ENCODE results near the gene FOXN3.

FOXN3 gene

GRCh38 chr14:89244720-89245119 is 172.3 kb downstream of the FOXN3 start:
- DNase-seq, result no peak

DNA sequence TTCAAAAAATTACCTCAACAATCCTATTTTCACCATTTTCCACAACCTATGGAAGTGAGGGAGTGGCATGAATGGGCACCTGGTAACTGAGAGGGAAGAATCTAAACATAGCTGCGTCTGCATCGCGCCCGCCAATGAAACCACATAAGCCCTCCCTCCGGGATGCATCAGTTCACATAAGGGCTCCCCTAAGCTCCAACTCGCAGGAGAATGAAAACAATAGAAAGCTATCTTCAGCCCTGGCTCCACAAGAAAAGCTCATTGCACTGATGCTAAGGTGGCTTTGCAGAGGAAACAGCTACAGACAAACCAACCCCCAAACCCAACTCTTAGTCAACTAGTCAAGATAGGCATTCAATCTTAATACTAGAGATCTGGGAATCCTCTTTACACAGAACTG is 173.3 kb downstream of the FOXN3 start:
- no peak for DNase-seq

DNA sequence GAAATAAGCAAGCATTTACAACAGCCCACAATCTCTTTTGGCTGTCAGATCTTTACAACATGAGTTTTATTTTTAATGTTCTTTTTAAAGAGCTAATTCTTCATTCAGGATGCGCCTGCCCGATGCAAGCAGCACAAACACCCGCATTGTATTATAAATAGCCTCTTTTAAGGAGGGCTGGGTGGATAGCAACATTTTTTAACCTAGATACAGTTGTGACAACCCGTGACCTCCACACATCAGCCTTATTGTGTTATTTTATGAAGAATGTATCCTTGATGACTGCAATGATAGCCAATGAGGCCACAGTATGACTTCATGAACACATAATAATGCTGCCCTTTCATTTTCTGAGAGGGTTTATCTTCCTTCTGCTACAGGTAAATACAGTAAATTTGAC is 173.7 kb downstream of the FOXN3 start:
- no peak for DNase-seq

- DNase-seq, result no peak
Measured at GRCh38 chr14:89242652-89243279, 174.3 kb downstream of the FOXN3 start.

DNA sequence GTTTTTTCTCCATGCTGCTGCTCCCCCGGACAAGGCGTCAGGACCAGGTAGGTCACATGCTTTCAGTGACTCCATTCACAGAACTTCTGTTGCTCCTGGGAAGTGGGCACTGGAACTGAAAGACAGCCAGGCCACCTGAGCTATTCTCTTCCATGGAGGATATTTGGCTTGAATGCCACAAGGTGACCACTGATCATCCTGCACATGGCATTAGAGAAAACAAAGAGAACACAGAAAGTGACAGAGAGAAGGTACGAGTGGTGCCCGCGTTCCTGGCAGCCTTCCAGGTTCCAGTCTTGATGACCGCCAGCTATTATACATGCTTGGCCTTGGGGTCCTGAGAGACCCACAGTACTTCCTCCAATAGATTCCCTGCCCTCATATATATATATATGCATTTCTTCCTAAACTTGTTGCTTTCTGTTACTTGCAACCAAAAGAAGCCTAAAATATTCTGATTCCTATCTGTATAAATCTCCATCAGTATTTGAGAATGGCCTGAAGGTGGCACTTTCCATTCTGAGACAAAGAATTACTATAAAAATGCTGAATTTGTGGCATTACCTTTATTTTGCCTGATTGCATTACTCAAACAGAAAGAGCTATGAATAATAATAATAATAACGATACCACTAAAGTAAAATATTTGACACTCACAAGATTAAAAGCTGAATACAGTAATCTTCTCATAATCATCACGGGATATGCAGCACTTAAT is 174.9 kb downstream of the FOXN3 start:
- no peak for DNase-seq

GRCh38 chr14:89241257-89241656 is 175.8 kb downstream of the FOXN3 start:
- no peak for DNase-seq

DNA sequence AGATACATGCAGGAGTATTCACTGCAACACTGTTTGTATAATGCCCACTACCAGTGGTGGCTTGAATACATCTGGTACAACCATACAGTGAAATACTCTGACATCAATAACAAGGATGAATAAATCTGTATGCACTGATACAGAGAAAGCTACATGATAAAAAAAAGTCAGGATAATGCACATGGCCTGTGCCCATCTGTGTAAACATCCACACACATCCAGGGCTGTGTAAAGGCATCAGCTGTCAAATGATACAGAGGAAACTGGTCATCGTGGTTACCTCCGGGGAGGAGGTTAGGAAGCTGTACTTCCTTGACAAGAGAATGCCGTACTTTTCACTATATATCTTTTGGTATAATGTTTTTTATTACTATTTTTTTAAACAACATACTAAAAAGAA is 176.6 kb downstream of the FOXN3 start:
- DNase-seq, result no peak

- DNase-seq, result no peak
Measured at GRCh38 chr14:89239023-89239422, 178.0 kb downstream of the FOXN3 start.

DNA sequence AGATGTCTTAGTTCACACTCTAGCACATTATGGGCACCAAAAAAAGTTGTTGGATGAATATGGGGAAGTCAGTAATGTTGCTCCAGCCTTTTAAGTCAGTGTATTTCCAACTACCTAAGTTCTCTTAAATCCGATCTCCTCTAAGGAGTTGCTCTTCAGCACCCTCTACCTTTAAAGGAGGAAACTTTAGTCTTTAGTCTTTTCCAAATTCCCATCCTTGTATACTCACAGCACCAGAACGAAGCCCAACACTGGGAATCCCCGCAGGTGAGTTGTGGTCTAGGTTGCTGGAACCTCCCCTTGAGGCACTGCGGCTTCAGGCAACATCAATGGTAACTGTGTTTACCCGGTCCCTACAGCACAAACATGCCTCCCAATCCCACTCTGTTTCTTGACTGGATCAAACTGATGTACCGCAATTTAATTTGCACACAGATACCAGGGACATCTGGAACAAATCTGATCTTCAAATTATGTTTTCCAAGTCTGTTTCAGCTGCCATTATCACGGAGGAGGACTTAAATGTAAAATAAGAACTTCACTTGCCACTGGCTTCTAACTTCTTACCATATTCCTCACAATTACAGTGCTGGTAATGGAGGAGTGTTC is 179.0 kb downstream of the FOXN3 start:
- no peak for DNase-seq

GRCh38 chr14:89236851-89237250 is 180.2 kb downstream of the FOXN3 start:
- DNase-seq, result no peak

DNA sequence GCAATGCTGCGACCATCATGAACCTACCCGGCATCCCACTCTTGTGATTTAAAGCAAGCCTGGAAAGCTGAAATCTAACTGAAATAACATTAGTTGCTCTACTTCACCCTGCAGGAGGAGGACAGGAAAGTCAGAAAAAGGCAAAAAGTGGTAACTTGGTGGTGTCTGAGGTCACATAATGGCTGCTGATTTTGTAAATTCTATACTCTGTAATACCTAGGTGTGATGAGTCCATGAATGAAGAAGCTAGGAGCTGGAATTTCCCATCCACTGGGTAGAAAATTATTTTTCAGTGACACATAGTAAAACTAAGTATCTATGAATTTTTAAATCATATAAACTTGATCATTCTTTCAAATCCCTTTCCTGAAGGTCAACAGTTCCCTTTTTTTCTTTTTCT is 183.8 kb downstream of the FOXN3 start:
- no peak for DNase-seq

DNA sequence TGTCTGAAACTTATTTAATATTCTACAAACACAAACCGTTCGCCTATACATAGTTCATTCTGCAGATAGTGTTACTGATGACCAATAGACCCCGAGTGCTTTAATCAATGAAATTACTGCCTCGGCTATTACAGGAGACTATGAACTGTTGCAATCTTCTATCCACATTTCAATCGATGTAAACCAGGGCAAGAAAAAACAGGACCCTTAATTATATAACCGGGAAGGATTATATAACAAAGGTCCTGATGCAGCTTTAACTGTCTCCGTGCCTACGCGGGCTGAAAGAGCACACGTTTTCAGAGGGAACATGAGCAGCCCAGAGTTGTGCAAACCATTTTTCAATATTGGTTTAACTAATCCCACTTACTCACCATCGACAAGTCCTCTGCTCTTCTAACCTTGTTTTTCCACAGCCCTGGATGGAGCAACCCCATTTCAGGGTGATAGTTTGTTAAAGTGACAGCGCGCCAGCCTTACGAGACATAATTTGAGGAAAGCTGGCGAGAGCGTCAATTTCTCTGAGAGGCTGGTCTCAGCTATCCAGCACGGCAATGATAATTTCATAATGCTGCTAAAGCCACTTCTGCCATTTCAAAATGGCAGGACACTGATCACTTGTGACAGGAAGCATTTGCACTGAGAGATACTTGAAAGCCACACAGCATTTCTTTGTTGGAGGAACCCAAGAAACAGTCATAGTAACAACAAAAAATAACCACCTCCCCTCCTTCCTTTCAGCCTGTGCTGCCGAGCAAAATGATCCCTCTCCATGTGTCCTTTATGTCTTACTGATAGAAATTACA is 184.6 kb downstream of the FOXN3 start:
- DNase-seq, result no peak

GRCh38 chr14:89231426-89232113 is 185.5 kb downstream of the FOXN3 start:
- no peak for DNase-seq

DNA sequence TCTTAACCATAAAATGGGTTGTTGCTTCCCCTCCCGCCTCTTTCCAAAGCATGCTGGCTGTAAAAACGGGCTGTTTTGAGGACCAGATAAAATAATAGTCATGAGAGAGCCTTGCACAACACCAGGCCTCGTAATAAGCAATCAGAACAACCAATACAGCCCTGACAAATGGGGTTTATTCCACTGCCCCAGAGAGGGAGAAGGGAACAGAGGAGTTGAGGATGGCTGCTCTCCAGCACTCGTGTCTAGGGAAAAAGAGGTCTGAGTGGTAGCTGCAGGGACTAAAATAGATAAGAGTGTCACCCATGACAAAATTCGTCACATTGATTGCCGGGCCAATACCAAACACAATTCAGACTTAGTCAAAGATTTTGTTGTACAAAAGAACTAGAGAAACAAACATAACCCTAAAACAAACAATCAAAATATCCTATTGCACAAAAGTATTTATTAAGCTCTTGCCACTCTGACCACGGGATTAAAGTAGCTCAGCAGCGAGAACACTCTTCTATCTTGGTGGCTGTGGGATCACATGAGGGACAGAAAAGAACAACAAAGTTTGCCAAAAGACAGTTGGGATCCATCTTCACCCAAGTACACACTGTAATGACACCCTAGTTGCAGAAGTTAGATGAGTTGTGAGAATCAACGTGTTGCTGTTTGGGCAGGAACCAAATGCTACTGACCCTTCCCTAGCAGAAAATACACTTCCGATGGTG is 188.0 kb downstream of the FOXN3 start:
- DNase-seq, result no peak

GRCh38 chr14:89227496-89227836 is 189.6 kb downstream of the FOXN3 start:
- DNase-seq, result no peak

GRCh38 chr14:89226801-89227495 is 190.1 kb downstream of the FOXN3 start:
- no peak for DNase-seq

- DNase-seq, result no peak
Measured at GRCh38 chr14:89225607-89226006, 191.4 kb downstream of the FOXN3 start.

DNA sequence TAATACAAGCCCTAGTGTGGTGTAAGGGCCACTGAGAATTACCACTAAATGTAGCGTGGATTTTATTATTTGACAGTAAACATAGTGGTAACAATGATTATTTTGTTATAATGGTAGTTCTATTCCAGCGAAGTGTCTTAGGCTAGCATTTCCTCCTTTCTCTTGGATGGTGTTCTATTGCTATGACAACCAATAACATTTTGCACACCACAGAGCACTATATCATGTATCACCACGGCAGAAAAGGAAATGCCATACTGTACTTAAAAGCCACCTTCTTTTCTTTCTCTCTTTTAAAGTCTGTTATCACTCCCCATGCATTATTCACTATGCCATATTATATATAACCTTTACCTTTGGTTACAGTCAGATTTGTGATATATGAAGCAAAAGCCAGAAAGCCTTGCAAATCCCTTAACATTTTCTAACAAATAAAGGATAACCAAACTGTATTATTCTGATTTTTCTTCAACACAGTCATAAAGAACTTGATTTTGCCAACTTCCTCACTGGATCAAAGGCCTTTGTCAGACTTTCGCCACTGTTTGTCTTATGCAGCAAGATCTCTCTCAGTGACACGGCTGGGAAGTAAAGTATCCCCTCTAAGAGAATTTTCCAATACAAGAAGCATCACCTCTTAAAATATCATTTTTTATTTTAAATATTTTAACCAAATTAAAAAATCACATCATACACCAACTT is 195.8 kb downstream of the FOXN3 start:
- DNase-seq, result no peak

GRCh38 chr14:89219051-89219450 is 198.0 kb downstream of the FOXN3 start:
- DNase-seq, result no peak

DNA sequence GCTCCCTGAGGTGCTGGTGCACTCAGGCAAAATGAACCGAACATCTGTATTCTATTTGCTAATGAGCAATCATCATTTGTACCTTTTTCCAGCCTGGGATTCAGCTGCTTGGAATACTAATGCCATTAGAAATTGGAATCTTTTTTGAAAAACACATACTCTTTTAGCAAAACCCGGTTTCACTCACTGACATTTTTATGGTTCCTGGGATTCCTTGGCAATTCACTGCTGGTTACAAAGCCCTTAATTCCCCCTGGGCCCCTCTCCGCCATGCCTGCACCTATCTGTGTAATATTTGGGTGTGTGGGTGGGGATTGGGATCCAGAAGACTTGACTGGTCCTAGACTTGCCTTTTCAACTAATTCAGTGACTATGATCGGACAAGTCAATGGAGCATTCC is 199.1 kb downstream of the FOXN3 start:
- no peak for DNase-seq

DNA sequence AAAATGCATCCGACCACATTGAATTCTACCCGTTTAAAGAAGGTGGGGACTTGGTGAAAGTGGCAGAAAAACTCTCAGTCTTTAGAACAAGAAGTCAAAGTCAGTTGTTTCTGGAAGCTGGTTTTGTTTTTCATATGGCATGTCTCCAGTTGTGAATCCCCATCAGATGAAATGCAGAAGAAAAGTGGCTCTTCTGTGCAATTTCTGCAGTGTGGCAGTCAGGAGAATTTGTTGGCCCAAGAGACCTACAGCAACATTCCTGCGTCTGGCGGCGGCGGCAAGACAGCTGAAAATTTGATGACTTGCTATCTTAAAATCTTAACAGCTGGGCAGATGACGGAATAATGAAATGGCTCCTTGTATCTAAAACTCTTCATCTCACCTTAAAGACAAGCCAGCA is 201.5 kb downstream of the FOXN3 start:
- no peak for DNase-seq
